ENCODE measurements around the gene PKD1L1. TPM values are rescaled to one million over a fixed set of nuclear protein-coding genes. Genes with fewer than 3 reads are reported as not detected.

Gene PKD1L1
- total RNA-seq, 1 experiment from 2014 or later = 0.17 TPM

DNA sequence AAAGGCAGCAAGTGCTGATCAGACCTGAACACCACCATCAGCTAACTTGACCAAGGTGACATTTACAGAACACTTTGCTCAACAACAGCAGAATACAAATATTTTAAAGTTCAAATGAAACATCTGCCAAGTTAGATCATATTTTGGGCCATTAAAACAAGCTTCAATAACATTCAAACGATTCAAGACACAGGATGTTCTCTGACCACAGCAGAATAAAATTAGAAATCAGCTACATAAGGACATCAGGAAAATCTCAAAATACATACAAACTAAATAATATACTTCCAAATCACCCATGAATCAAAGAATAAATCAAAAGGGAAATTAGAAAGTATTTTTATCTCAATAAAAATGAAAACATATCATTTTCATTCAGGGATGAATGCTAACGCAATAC lies 173.0 kb downstream of the PKD1L1 start:
- H4K5ac ChIP-seq (ENCODE audit: insufficient read length, low read depth, low read length) = no peak overlapping the region
- Mint-ChIP-seq H3K27ac (no peak overlapping the region), H3K9me3 (peaks cover 3 to 4% of the 10 kb centered on the region in 2 experiments; a peak in 3 of 5 replicates), H3K27me3 (ENCODE audit: low read depth) (peaks cover 1% of the 10 kb centered on the region), H3K4me3 (no peak overlapping the region), H3K36me3 (ENCODE audit: insufficient read depth in 1 of 3, low read depth in 3 of 3) (no peaks in the 10 kb centered on the region), H3K4me1 (peaks cover 9 to 13% of the 10 kb centered on the region in 2 experiments)
- no peak overlapping the region for H3T11ph ChIP-seq (ENCODE audit: low read length)
- H4K8ac ChIP-seq (replicated peaks; ENCODE audit: insufficient read length, low read depth, low read length) = no peak overlapping the region
- H3K79me1 ChIP-seq (ENCODE audit: insufficient read depth, low read depth, low read length, poor library complexity, severe bottlenecking) = no peaks in the 10 kb centered on the region
- no peak overlapping the region for H3K4me2 ChIP-seq (ENCODE audit: insufficient read depth, insufficient read length, low read length)
- no peak for DNase-seq
- no peak overlapping the region for H3K27ac ChIP-seq (ENCODE audit: insufficient read length, low read depth, low read length)
- no peaks in the 10 kb centered on the region for H4K20me1 ChIP-seq (ENCODE audit: control insufficient read depth, insufficient read depth, insufficient read length)
- H2AK5ac ChIP-seq (ENCODE audit: insufficient read length, low read length) = no peak overlapping the region
- TF ChIP-seq, protein P1, sequence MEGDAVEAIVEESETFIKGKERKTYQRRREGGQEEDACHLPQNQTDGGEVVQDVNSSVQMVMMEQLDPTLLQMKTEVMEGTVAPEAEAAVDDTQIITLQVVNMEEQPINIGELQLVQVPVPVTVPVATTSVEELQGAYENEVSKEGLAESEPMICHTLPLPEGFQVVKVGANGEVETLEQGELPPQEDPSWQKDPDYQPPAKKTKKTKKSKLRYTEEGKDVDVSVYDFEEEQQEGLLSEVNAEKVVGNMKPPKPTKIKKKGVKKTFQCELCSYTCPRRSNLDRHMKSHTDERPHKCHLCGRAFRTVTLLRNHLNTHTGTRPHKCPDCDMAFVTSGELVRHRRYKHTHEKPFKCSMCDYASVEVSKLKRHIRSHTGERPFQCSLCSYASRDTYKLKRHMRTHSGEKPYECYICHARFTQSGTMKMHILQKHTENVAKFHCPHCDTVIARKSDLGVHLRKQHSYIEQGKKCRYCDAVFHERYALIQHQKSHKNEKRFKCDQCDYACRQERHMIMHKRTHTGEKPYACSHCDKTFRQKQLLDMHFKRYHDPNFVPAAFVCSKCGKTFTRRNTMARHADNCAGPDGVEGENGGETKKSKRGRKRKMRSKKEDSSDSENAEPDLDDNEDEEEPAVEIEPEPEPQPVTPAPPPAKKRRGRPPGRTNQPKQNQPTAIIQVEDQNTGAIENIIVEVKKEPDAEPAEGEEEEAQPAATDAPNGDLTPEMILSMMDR (conservative IDR thresholded peaks at IDR 0.05) = no peak
- no peak overlapping the region for H3K14ac ChIP-seq (ENCODE audit: insufficient read depth, low read length)
- no peak overlapping the region for H2BK120ac ChIP-seq (ENCODE audit: low read depth, low read length, poor library complexity, severe bottlenecking)
- no peak overlapping the region for H2BK20ac ChIP-seq (ENCODE audit: low read depth, low read length, poor library complexity, severe bottlenecking)
- H2BK12ac ChIP-seq (ENCODE audit: insufficient read length, low read depth, low read length) = no peak overlapping the region
- no peaks in the 10 kb centered on the region for H3K27me3 ChIP-seq (ENCODE audit: insufficient read depth, low read length)
- H3K4ac ChIP-seq (ENCODE audit: low read depth, low read length) = no peak overlapping the region
- no peak overlapping the region for H3K56ac ChIP-seq (ENCODE audit: insufficient read length, low read depth, low read length)
- H3K9ac ChIP-seq (ENCODE audit: extremely low read depth, insufficient read length, low read length) = no peak overlapping the region
- no peak overlapping the region for H2AFZ ChIP-seq (ENCODE audit: low read length)
- H3K23ac ChIP-seq (ENCODE audit: insufficient read length, low read depth, low read length) = no peak overlapping the region
- no peaks in the 10 kb centered on the region for H3K79me2 ChIP-seq (ENCODE audit: insufficient read depth, low read length)
- H3K9me3 ChIP-seq (ENCODE audit: control insufficient read depth, low read depth, low read length) = no peaks in the 10 kb centered on the region
- no peak overlapping the region for H3K18ac ChIP-seq (ENCODE audit: insufficient read length, low read depth, low read length)
- no peak overlapping the region for H4K91ac ChIP-seq (ENCODE audit: insufficient read length, low read depth, low read length)
- no peak overlapping the region for H2BK15ac ChIP-seq (ENCODE audit: low read depth, low read length)
- WGBS (ENCODE audit: extremely low coverage, insufficient read length, low lambda C conversion rate) = no CpG with 5 or more reads among the region's 2 CpGs
- H3K4me1 ChIP-seq (ENCODE audit: insufficient read depth, low read length) = no peaks in the 10 kb centered on the region
- H2BK5ac ChIP-seq (ENCODE audit: insufficient read length, low read length) = no peak overlapping the region
- no peaks in the 10 kb centered on the region for H3K23me2 ChIP-seq (ENCODE audit: insufficient read length, low read depth, low read length, poor library complexity, severe bottlenecking)
